B cell (primary cell): ENCODE data around the gene DNAL1. TPM values are rescaled to one million over a fixed set of nuclear protein-coding genes. Genes with fewer than 3 reads are reported as not detected.

Experiments used
- ATAC-seq: fragments of 200-7000 bp; cut with Tn5 transposase; one replicate; pipeline ENCODE4 v1.10.0; 2021; ENCODE audit warnings: low read depth, mild to moderate bottlenecking, moderate number of reproducible peaks, moderate library complexity
- CTCF ChIA-PET: fragments of 350-600 bp; sonication (Branson Sonifier 250); formaldehyde crosslinking; loops from one replicate; lab custom pipeline; 2021; ENCODE audit warnings: antibody characterized with exemption, inconsistent platforms; lab: Charles Lee
- POLR2A ChIA-PET: fragments of 350-600 bp; sonication (Branson Sonifier 250); formaldehyde crosslinking; loops from one replicate; lab custom pipeline; 2021; ENCODE audit warnings: antibody characterized with exemption; lab: Charles Lee
- DNase-seq: peaks from one replicate; pipeline ENCODE4 v3.0.0; 2013
- H2AFZ ChIP-seq: 2 replicates; pipeline ENCODE4 v1.6.1; 2012; ENCODE audit warnings: mild to moderate bottlenecking, low read depth, low read length; ENCODE audit not compliant: insufficient read depth, poor library complexity, severe bottlenecking
- H3K27ac ChIP-seq, 2 donors: 1 replicate in 1 of 2; 2 replicates in 1 of 2; pipeline ENCODE4 v1.5.1; 2012 to 2013; ENCODE audit warnings: low read length in 2 of 2, mild to moderate bottlenecking in 2 of 2, moderate library complexity in 1 of 2
- H3K27me3 ChIP-seq, 4 experiments: fragments of 200-600 bp in 1 of 4; sonication (generic) in 1 of 4; replicated peaks in 1 of 4; 1 replicate in 2 of 4; 2 replicates in 2 of 4; pipeline versions ENCODE4 v1.6.1 to v1.7.0; 2013 to 2016; ENCODE audit warnings: low read length in 3 of 4, mild to moderate bottlenecking in 2 of 4, mixed read lengths in 1 of 4, moderate library complexity in 1 of 4; ENCODE audit not compliant: insufficient read depth in 4 of 4, control insufficient read depth in 3 of 4; ENCODE audit errors: control extremely low read depth in 1 of 4
- H3K36me3 ChIP-seq, 2 experiments: replicated peaks in 1 of 2; 1 replicate in 1 of 2; 2 replicates in 1 of 2; pipeline versions ENCODE4 v1.6.1 to v1.7.1; 2013; ENCODE audit warnings: low read length in 1 of 2; ENCODE audit not compliant: insufficient read depth in 2 of 2, control insufficient read depth in 1 of 2; ENCODE audit errors: control extremely low read depth in 1 of 2, extremely low read depth in 1 of 2
- H3K4me1 ChIP-seq, 2 donors: fragments of 200-600 bp in 1 of 2; sonication (generic) in 1 of 2; 1 replicate in 1 of 2; 2 replicates in 1 of 2; pipeline versions ENCODE4 v1.5.1 to v1.6.1; 2013 to 2017; ENCODE audit warnings: low read length in 2 of 2; ENCODE audit not compliant: control insufficient read depth in 2 of 2, insufficient read depth in 2 of 2
- H3K4me2 ChIP-seq: replicated peaks from 2 replicates; pipeline ENCODE3; 2012; ENCODE audit warnings: mild to moderate bottlenecking, low read depth, low read length; ENCODE audit not compliant: poor library complexity, severe bottlenecking
- H3K4me3 ChIP-seq, 5 experiments: fragments of 200-600 bp in 1 of 5; sonication (generic) in 1 of 5; 1 replicate in 3 of 5; 2 replicates in 2 of 5; pipeline versions ENCODE4 v1.5.1 to v1.7.0; 2011 to 2016; ENCODE audit warnings: low read length in 4 of 5, mild to moderate bottlenecking in 4 of 5, low read depth in 2 of 5, control low read depth in 1 of 5, moderate library complexity in 1 of 5; ENCODE audit not compliant: insufficient read depth in 1 of 5; ENCODE audit errors: control extremely low read depth in 1 of 5, extremely low read depth in 1 of 5
- H3K79me2 ChIP-seq: fragments of 200-600 bp; sonication (generic); one replicate; pipeline ENCODE4 v1.6.0; 2016; ENCODE audit warnings: low read length; ENCODE audit not compliant: control insufficient read depth, insufficient read depth
- H3K9ac ChIP-seq: fragments of 200-600 bp; sonication (generic); 2 replicates; pipeline ENCODE4 v1.6.1; 2017; ENCODE audit warnings: mild to moderate bottlenecking, low read length, moderate library complexity
- H3K9me3 ChIP-seq, 3 donors: one replicate each; pipeline versions ENCODE4 v1.6.1 to v1.7.1; 2013; ENCODE audit warnings: low read length in 2 of 3; ENCODE audit not compliant: control insufficient read depth in 2 of 3, insufficient read depth in 1 of 3; ENCODE audit errors: control extremely low read depth in 1 of 3
- H4K20me1 ChIP-seq: 2 replicates; pipeline ENCODE4 v1.6.0; 2012; ENCODE audit warnings: mild to moderate bottlenecking, low read length; ENCODE audit not compliant: insufficient read depth, control insufficient read depth, poor library complexity, severe bottlenecking
- H3K27ac Mint-ChIP-seq: one replicate; pipeline ENCODE4 v1.8.0; 2021; ENCODE audit warnings: mixed read lengths
- H3K27me3 Mint-ChIP-seq: one replicate; pipeline ENCODE4 v1.8.0; 2021; ENCODE audit warnings: mixed read lengths
- H3K4me1 Mint-ChIP-seq: one replicate; pipeline ENCODE4 v1.8.0; 2021; ENCODE audit warnings: mixed read lengths
- H3K4me3 Mint-ChIP-seq: one replicate; pipeline ENCODE4 v1.8.0; 2021; ENCODE audit warnings: mixed read lengths
- H3K9me3 Mint-ChIP-seq: one replicate; pipeline ENCODE4 v1.8.0; 2022; ENCODE audit warnings: mixed read lengths; ENCODE audit not compliant: insufficient read depth
- CTCF ChIP-seq: fragments of 200-600 bp; IDR thresholded peaks from one replicate; pipeline ENCODE4 v1.8.0; 2022; ENCODE audit warnings: antibody characterized with exemption, mild to moderate bottlenecking
- EZH2 ChIP-seq: IDR thresholded peaks from 2 replicates; pipeline ENCODE4 v1.6.1; 2012; ENCODE audit warnings: borderline replicate concordance, low read depth, mild to moderate bottlenecking, moderate library complexity, low read length; ENCODE audit not compliant: insufficient read depth, poor library complexity, severe bottlenecking
- WGBS: methylation state at CpG from one replicate; pipeline ENCODE4 v1.1.5; 2013; ENCODE audit warnings: missing lambda C conversion rate; ENCODE audit not compliant: insufficient coverage; 5-methylcytosine and 5-hydroxymethylcytosine counted together
- intact Hi-C: fragments of 100-400 bp; cut with micrococcal nuclease; formaldehyde crosslinking; loops from one replicate; pipeline ENCODE4 v1.10.0; 2022
- polyA plus RNA-seq: library from polyadenylated mRNA; depleted of rRNA; stranded (reverse); fragments of >200 nt; gene quantifications from 2 replicates; pipeline ENCODE4 v1.2.3, GENCODE V29; 2012
- total RNA-seq, 2 donors: library from RNA; stranded (reverse); fragments of 120-200 nt in 1 of 2; gene quantifications; 1 replicate in 1 of 2; 2 replicates in 1 of 2; pipeline versions ENCODE4 v1.2.3 to v1.2.4, GENCODE V29; 2013 to 2022

The DNAL1 gene
- total and polyA plus RNA-seq, 2 donors (not counting 1 experiment from before 2014, with no cell fraction given) = 2.0 to 10.7 TPM

GRCh38 chr14:73725116-73726024 lies 80.6 kb downstream of the DNAL1 start:
- Mint-ChIP-seq H3K27me3 (no peaks in the 10 kb centered on the region), H3K9me3 (no peaks in the 10 kb centered on the region), H3K27ac (peak overlapping the region; percentile 15), H3K4me1 (peaks cover 10% of the 10 kb centered on the region), H3K4me3 (no peak overlapping the region)
- H3K9me3 ChIP-seq = no peaks in the 10 kb centered on the region
- H3K27me3 ChIP-seq = no peaks in the 10 kb centered on the region
- intact Hi-C loops = no loop called here
- peaks cover 50% of the 10 kb centered on the region for H3K79me2 ChIP-seq
- H3K4me3 ChIP-seq = no peak overlapping the region
- peaks cover 4 to 100% of the 10 kb centered on the region in 2 experiments for H3K36me3 ChIP-seq
- H3K27ac ChIP-seq = peak overlapping the region in 1 of 2 donors; percentile 3
- ChIA-PET CTCF (interaction anchor here (0.6 to 14.3 kb wide), 5 partner anchors 45 to 430 kb away, joined by 3 to 299 read pairs (median 3); no protein-coding TSS in a partner anchor), POLR2A (no interaction called here)
- H3K4me1 ChIP-seq = peaks cover 3 to 8% of the 10 kb centered on the region in 2 donors
- H2AFZ ChIP-seq = no peak overlapping the region
- peaks cover 72% of the 10 kb centered on the region for H4K20me1 ChIP-seq
- no peak for TF ChIP-seq CTCF
- no peak for TF ChIP-seq EZH2
- H3K9ac ChIP-seq = no peak overlapping the region
- no peak for DNase-seq
- ATAC-seq = no peak
- H3K4me2 ChIP-seq = no peak overlapping the region
- WGBS = 84% methylated on average over 5 of the region's 8 CpGs
